ENCODE measurements around the gene FBXW4.

The FBXW4 gene, protein sequence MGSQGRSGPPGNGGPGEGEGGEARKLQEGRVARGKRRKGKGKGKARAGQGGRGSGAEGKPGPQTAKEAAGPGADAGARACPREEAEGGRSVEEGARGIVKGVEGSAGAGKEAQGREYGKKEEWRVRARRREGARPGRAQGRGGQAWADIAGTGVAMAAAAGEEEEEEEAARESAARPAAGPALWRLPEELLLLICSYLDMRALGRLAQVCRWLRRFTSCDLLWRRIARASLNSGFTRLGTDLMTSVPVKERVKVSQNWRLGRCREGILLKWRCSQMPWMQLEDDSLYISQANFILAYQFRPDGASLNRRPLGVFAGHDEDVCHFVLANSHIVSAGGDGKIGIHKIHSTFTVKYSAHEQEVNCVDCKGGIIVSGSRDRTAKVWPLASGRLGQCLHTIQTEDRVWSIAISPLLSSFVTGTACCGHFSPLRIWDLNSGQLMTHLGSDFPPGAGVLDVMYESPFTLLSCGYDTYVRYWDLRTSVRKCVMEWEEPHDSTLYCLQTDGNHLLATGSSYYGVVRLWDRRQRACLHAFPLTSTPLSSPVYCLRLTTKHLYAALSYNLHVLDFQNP

DNA sequence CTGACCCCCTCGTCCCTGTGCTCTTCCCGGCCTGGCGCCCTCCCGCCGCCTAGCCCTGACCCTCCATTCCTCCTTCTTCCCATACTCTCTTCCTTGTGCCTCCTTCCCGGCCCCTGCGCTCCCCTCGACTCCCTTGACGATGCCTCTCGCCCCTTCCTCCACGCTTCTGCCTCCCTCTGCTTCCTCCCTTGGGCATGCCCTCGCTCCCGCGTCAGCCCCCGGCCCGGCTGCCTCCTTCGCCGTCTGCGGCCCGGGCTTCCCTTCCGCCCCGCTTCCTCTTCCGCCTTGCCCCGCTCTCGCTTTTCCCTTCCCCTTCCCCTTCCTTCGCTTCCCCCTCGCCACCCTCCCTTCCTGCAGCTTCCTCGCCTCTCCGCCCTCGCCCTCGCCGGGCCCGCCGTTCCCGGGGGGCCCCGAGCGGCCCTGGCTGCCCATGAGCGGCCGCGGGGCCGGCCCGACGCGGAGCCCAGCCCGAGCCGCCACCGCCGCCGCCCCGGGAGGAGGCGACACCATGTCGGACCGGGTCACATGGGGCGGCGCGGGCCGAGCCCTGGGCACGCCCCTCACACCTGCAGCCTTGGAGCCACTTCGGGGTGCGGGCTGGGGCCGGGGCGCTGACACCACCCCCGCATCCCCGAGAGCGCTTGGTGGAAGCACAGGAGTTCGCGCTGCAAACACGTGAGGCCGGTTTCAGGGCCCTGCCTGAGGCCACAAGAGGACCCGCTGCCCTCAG is at the start of gene FBXW4:
TSS of gene FBXW4 (minus strand) at position 497 of the 730 bp plus-strand sequence. CDS start at position 432, 65 bp downstream.
- peak; percentile 37 to 46 for DNase-seq (ENCODE audit: low read depth in 2 of 2)

DNA sequence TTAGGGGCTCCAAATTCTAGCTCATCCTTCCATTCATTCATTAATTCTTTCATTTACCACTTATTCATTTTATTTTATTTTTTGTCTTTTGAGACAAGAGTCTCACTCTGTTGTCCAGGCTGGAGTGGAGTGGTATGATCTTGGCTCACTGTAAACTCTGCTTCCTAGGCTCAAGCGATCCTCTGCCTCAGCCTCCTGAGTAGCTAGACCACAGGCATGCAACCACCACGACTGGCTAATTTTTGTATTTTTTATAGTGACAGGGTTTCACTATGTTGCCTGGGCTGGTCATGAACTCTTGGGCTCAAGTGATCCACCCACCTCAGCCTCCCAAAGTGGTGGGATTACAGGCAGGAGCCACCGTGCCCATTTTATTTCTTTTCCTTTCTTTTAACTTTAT is 49.3 kb upstream of the FBXW4 start:
- DNase-seq (ENCODE audit: low read depth in 2 of 2), result no peak

DNA sequence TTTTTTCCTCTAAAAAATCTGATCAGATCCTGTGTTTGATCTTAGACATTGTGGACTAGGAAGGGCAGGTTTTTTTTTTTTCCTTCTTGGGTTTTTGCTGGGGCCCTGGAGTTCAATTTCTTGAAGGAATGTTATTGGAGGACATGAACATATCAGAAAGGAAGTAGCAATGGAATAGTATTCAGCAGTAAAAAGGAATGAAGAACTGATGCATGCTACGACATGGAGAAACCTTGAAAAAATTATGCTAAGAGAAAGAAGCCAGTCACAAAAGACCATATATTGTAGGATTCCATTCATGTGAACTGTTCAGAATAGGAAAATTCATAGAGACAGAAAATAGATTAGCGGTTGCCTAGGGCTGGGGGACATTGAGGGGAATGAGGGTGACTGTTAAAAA is 47.0 kb upstream of the FBXW4 start:
- no peak for DNase-seq (ENCODE audit: low read depth in 2 of 2)

DNA sequence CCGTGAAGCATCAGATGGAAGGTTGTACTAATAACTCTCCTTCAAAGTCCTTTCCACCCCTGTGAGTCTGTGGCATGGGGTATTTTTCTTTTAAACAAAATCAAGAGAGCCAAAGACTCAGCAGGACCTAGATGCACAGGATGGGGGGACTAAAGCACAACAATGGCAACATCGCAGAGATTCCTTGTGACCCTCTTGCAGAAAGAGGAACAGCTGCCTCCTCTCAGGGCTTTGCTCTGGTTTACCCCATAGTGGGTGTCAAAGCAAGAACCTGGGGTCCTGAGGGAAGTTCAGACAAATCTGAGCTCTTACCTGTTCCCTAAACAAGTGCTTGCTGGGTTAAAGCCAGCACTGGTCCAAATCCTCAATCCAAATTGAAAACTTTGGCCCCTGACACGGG is 41.7 kb upstream of the FBXW4 start:
- DNase-seq (ENCODE audit: low read depth in 2 of 2), result no peak

DNA sequence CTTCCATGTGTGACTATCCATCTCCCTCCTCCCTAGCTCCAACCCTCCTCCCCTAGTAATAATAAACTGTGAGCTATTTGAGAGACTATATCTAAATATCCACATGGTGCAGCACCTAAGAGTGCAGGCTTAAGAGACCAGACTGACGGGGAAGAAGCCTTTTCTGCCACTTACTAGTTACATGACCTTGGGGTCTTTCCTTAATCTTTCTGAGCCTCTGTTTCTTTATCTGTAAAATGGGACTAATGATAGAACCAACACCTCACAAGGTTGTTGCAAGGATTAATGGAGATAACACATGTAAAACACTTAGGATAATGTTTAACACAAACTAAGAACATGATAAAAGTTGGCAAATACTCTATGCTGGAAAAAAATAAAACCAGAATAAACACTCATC is 37.1 kb upstream of the FBXW4 start:
- no peak for DNase-seq (ENCODE audit: low read depth in 2 of 2)

DNA sequence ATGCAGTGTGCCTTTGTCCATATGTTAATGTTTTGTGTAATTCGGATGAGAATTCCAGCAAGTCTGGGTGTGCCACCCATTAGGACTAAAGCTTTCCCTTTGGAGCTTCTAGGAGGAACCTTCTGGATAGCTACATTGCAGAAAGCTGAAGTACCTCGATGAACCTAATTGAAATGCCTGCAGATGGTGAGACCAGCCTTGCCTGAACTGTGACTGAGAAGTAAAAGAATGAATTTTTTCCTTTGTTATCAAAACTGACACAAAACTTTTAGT is 31.1 kb upstream of the FBXW4 start:
- DNase-seq (ENCODE audit: low read depth in 2 of 2), result no peak

DNA sequence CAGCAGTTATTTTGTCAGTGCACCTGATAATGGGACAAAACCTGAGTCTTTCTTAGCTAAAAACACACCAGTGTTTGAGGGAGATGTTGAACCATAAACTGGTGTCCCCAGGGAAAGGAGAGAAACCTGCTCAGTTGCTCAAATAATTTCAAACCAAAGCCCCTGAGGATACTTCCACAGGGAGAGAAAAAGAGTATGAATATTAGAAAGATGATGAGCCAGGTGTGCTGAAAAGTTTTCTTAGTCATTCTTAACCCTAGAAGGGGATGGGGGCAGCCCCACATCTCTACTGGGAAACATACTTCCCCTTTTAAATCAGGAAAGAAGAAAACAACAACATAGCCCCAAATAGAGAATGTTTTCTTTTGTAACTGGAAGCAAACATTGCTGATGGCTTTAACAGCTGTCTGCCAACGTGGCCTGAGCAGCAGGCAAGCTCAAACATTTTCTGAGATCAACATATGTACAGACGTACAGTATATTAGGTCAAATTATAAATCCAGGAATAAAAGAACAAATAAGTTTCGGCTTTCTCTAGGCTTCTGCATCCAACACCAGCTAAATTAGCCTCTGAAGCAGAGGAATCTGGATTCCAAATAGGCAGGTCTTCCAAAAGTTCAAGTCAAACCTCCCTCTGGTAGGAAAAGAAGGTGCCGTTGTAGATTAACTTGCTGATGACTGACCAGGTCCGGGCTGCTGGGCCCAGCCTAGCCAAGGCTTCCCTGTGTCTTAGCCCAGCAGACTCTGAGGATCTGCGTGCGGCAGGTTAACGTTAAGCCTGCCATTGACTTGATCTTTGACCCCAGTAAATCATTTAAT is 30.5 kb upstream of the FBXW4 start:
- no peak for DNase-seq (ENCODE audit: low read depth in 2 of 2)

DNA sequence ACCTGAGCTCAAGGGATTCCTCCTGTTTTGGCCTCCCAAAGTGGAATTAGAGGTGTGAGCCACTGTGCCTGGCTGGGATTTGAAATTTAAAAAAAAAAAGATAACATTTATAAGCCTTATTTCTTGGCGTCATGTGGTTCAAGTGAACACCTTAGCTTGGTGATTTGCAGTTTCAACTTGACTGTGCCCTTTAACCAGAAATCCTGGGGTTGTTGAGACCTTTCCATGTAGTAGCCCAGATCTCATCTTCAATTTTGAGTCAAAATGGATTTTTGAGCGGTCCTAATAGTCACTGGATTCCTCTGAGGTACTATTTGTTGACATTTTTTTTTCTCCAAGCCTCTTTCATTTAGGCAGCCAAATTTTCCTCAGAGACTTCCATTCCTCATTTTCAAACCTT is 29.5 kb upstream of the FBXW4 start:
- DNase-seq (ENCODE audit: low read depth in 2 of 2), result no peak

DNA sequence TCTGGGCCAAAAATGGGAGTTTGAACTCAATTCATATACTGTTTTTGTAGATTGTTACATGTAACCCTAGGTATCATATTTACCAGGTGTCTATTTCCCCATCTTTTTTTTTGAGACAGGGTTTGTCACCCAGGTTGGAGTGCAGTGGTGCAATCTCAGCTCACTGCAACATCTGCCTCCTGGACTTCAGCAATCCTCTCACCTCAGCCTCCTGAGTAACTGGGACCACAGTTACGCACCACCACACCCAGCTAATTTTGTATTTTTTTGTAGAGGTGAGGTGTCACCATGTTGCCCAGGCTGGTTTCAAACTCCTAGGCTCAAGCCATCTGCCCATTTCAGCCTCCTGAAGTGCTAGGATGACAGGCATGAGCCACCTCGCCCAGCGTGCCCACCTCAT is 28.2 kb upstream of the FBXW4 start:
- no peak for DNase-seq (ENCODE audit: low read depth in 2 of 2)

DNA sequence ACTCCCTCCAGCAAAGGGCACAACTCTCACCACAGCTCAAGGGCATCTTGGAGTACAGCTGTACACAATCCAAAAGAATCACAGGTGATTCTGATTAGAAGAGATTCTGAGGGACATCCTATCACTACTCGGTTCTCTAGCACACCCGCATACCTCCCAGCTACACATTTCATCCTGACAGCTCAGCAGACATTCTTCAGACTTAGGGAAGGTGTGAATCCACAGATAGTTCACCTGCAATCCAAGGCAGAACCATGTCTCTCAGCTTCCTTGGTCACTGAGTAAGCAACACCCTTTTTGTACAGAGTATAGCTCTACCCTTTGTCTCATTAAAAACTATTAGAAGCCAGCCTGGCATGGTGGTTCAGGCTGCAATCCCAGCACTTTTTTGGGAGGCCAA is 26.8 kb upstream of the FBXW4 start:
- DNase-seq (ENCODE audit: low read depth in 2 of 2), result no peak

DNA sequence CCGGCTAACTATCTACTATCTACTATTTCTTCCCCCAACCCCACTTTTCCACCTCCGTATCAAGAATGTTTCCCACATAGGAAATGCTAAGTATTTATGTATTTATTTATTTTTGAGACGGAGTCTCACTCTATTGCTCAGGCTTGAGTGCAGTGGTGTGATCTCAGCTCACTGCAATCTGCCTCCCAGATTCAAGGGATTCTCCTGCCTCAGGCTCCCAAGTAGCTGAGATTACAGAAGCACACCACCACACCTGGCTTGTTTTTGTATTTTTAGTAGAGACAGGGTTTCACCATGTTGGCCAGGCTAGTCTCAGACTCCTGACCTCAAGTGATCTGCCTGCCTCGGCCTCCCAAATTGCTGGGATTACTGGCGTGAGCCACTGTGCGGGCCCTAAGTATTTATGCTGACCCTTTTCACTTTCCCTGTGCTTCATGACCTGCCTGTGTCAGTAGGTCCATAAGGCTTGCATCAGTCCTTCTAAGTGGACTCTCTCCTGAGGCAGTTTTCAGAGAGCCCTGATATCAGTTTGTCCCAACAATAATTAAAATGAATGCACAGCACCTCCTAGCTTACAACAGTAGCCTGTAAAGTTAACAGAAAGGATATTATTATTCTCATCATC is 25.7 kb upstream of the FBXW4 start:
- DNase-seq (ENCODE audit: low read depth in 2 of 2), result no peak

DNA sequence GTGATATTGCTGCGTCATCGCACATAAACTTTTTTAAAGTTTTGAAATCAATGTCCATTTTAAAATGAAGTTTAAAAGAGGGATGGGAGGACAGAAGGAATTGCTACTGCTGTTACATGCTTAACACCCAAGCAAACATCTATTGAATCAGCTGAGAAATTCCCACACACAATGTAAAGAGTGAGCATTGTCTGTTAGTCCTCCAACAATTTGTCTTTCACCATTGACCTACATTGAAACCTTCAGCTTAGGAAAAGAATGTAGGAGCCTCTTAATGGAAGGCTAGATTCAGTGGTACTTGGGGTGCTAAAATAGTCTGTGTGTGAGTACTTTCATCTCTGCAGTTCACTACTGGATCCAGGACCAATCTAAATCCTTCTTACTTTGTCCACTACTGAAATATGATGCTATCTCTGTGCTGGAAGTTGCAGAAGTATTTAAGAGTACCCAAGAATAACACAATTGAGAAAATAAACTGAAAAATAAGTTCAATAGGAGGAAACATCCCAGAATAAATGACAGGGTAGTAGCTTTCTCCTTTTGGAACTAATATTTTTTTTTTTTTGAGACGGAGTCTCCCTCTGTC is 23.8 kb upstream of the FBXW4 start:
- DNase-seq (ENCODE audit: low read depth in 2 of 2), result no peak

DNA sequence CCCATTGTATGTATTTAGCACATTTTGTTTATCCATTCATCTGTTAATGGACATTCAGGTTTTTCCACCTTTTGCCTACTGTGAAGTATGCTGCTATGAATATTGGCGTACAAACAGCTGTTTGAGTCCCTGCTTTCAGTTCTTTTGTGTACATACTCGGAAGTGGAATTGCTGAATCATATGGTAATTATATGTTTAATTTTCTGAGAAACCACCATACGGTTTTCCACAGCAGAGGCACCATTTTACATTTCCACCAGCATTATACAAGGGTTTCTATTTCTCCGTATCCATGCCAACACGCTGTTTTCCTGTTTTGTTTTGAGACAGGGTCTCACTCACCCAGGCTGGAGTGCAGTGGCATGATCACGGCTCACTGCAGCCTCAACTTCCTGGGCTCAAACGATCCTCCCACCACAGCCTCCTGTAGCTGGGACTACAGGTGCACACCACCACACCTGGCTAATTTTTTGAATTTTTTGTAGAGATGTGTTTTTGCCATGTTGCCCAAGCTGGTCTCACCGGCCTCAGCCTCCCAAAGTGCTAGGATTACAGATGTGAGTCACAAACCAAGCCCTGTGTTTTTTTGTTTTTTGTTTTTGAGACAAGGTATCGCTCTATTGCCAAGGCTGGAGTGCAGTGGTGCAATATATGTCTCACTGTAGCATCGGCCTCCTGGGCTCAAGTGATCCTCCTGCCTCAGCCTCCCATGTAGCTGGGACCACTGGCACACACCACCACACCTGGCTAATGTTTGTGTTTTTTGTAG is 22.1 kb upstream of the FBXW4 start:
- DNase-seq (ENCODE audit: low read depth in 2 of 2), result no peak

DNA sequence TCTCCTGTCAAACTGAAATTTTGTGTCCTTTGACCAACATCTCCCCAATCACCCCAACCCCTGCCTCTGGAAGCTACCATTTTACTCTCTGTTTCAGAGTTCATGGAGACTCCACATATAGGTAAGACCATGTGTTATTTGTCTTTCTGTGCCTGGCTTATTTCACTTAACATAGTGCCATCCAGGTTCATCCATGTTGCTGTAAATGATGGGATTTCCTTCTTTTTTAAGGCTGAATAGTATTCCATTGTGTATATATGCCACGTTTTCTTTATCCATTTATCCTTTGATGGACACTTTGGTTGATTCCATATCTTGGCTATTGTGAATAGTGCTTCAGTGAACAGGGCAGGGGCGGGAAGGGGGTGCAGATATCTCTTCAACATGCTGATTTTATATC is 18.0 kb upstream of the FBXW4 start:
- no peak for DNase-seq (ENCODE audit: low read depth in 2 of 2)

DNA sequence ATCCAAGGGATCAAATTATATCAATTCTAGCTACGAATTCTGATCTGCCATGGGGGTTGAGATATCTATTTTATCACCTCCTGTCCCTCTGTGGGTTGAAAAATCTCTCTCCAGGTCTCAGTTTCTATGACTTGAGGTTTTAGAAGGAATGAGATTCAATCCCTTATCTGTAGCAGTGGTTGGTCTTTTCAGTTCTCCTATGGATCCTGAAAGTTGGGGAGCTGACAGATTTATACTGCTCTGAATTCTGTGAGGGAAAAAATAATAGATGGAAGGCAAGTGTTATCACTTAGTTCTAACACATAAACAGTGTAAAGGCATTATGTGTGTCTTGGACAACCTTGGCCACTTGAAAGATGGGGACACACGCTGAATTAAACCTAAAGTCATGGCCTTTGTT is 15.8 kb upstream of the FBXW4 start:
- no peak for DNase-seq (ENCODE audit: low read depth in 2 of 2)

DNA sequence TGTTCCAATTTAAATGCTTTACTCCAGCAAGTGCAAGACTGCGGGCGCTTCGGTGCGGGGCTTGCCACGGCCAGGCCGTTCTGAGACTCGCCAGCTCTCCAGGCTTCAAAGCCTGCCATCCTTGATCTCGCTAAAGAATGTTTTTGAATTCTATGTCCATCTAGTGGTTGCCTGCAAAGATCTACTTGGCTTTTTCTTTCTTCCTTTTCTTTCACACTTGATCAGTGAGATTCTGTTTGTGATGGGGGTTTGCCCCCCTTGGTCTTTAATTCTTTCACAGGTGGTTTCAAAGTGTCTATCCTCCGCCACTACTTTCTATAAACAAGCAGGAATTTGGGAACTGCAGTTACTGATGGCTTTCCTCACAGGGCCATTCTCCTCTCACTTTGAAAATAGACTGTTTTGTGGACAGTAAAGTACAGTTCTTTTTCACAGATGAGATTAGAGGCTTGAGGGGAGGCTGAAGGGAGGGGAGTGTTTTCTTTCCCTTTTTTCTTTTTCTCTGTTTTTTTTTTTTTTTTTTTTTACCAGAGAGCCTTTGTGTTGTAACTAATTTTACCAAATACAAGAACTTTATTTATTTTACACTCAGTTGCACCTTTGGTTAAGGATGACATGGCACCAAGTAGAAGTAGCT is 15.2 kb upstream of the FBXW4 start:
- no peak for DNase-seq (ENCODE audit: low read depth in 2 of 2)

DNA sequence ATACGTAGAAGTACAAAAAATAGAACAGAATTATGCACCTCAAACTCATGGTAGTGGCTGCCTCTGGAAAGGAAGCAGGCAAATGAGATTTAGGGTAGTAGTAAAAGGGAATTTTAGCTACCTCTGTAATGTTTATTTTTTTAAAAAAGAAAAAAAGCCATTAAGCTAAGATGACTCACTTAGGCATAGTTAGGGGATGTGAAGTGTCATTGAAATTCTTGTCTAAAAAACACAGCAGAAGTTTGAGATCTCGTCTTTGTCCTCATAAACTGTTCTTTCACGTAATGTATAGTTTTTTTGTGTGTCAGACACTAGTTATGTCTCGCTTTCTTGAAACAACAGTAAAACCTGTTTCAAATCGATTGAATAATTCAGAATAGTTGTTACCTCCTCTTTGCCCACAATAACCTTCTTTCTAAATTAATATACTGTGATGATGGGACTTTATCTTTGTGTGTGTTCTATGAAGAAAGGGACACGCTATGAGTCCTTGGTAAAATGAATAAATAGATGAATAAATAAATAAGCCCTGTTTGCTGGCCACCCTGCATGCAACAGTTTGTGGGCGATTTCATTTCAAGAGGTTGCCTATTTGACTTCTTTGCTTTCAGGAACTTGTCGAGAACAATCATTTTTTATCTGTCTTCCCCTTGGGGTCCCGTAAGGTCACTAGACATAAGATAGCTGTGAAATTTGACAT is 14.5 kb upstream of the FBXW4 start:
- no peak for DNase-seq (ENCODE audit: low read depth in 2 of 2)

DNA sequence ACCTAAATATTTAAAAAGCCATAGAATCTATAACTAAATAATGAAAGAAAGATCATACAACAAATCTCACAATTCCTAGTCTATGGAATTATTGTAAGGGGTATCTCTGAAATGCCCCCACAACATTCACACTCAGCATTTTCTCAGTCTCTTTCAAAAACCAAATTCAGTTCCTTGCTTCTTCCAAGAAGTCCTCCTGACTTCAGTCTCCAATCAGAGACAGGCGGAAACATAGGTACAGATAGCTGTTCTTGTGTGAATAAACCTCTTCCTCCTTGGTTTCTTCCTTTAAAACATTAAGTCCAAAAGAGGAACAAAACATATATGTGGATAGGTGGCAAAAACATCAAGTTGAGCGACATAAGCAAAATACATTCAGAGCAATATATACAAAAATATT is 13.9 kb upstream of the FBXW4 start:
- DNase-seq (ENCODE audit: low read depth in 2 of 2), result no peak

DNA sequence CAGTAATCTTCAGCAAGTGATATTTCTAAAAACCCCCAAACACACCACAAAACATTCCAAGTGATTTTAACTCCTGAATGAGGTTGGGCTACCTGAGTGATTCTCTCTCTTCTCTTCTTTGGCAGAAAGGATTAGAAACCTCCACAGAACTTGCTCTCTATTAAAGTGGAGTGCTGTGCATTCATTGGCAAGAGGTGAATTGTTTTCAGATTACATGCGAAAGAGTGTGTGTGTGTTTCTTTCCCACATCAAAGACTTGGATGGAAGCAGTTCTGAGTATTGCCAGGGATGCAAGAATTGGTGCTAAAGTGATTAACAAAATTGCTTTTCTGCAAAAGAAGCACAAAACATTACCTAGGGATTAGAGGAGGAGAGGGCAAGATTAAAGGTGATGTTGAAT is 13.1 kb upstream of the FBXW4 start:
- DNase-seq (ENCODE audit: low read depth in 2 of 2), result no peak

DNA sequence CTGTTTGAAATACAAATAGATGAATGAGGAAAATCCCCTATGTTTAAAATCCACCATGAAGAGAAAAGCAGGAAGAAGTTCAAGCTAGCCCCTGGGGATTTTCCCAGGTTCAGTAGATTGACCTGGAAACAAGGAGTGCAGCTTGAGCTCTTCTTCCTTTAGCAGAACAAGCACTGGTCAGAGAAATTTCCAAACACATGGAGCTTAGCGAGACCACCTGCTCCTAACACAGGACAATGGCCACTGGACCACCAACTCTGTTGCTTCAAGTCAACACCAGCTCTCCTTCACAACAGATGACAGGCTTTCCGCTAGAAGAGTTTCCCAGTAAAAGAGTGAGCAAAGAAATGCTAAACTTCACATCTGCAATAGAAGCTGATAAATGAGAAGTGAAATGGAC is 9.4 kb upstream of the FBXW4 start:
- no peak for DNase-seq (ENCODE audit: low read depth in 2 of 2)

Data from stimulated activated CD8-positive, alpha-beta memory T cell treated with anti-CD3 and anti-CD28 coated beads, Interleukin-7, amount 100 ng/mL, for 1 hour (primary cell).